Measurements from ENCODE around the gene SLC15A4. TPM values are rescaled to one million over a fixed set of nuclear protein-coding genes. Genes with fewer than 3 reads are reported as not detected.

SLC15A4 gene
- total RNA-seq, 1 experiment from 2014 or later = 21.6 TPM

- Mint-ChIP-seq H3K27ac (no peak overlapping the region), H3K9me3 (no peaks in the 10 kb centered on the region), H3K4me3 (no peak overlapping the region), H3K36me3 (ENCODE audit: insufficient read depth in 1 of 3, low read depth in 3 of 3) (peaks cover 27 to 51% (median 49%) of the 10 kb centered on the region in 3 experiments; a peak in 6 of 7 replicates), H3K27me3 (ENCODE audit: low read depth) (no peaks in the 10 kb centered on the region; the same call in 1 of the 2 replicates), H3K4me1 (peaks cover 2 to 3% of the 10 kb centered on the region in 2 experiments; a peak in 1 of 4 replicates)
- TF ChIP-seq, protein P1, sequence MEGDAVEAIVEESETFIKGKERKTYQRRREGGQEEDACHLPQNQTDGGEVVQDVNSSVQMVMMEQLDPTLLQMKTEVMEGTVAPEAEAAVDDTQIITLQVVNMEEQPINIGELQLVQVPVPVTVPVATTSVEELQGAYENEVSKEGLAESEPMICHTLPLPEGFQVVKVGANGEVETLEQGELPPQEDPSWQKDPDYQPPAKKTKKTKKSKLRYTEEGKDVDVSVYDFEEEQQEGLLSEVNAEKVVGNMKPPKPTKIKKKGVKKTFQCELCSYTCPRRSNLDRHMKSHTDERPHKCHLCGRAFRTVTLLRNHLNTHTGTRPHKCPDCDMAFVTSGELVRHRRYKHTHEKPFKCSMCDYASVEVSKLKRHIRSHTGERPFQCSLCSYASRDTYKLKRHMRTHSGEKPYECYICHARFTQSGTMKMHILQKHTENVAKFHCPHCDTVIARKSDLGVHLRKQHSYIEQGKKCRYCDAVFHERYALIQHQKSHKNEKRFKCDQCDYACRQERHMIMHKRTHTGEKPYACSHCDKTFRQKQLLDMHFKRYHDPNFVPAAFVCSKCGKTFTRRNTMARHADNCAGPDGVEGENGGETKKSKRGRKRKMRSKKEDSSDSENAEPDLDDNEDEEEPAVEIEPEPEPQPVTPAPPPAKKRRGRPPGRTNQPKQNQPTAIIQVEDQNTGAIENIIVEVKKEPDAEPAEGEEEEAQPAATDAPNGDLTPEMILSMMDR (conservative IDR thresholded peaks at IDR 0.05) = no peak
- Histone ChIP-seq H4K8ac (replicated peaks; ENCODE audit: insufficient read length, low read depth, low read length) (no peak overlapping the region), H3K14ac (ENCODE audit: insufficient read depth, low read length) (no peak overlapping the region), H4K5ac (ENCODE audit: insufficient read length, low read depth, low read length) (no peak overlapping the region), H2BK120ac (ENCODE audit: low read depth, low read length, poor library complexity, severe bottlenecking) (no peak overlapping the region), H4K20me1 (ENCODE audit: control insufficient read depth, insufficient read depth, insufficient read length) (no peaks in the 10 kb centered on the region), H3K23me2 (ENCODE audit: insufficient read length, low read depth, low read length, poor library complexity, severe bottlenecking) (no peaks in the 10 kb centered on the region), H3K79me1 (ENCODE audit: insufficient read depth, low read depth, low read length, poor library complexity, severe bottlenecking) (no peaks in the 10 kb centered on the region), H3T11ph (ENCODE audit: low read length) (no peak overlapping the region), H3K56ac (ENCODE audit: insufficient read length, low read depth, low read length) (no peak overlapping the region), H2AK5ac (ENCODE audit: insufficient read length, low read length) (no peak overlapping the region), H3K4me2 (ENCODE audit: insufficient read depth, insufficient read length, low read length) (no peak overlapping the region), H3K18ac (ENCODE audit: insufficient read length, low read depth, low read length) (no peak overlapping the region), H3K27ac (ENCODE audit: insufficient read length, low read depth, low read length) (no peak overlapping the region), H2BK12ac (ENCODE audit: insufficient read length, low read depth, low read length) (no peak overlapping the region), H2AFZ (ENCODE audit: low read length) (no peak overlapping the region), H3K4ac (ENCODE audit: low read depth, low read length) (no peak overlapping the region), H3K23ac (ENCODE audit: insufficient read length, low read depth, low read length) (no peak overlapping the region), H2BK15ac (ENCODE audit: low read depth, low read length) (no peak overlapping the region), H4K91ac (ENCODE audit: insufficient read length, low read depth, low read length) (no peak overlapping the region), H2BK5ac (ENCODE audit: insufficient read length, low read length) (no peak overlapping the region), H3K27me3 (ENCODE audit: insufficient read depth, low read length) (no peaks in the 10 kb centered on the region), H3K9me3 (ENCODE audit: control insufficient read depth, low read depth, low read length) (no peaks in the 10 kb centered on the region), H3K79me2 (ENCODE audit: insufficient read depth, low read length) (no peaks in the 10 kb centered on the region), H2BK20ac (ENCODE audit: low read depth, low read length, poor library complexity, severe bottlenecking) (no peak overlapping the region), H3K9ac (ENCODE audit: extremely low read depth, insufficient read length, low read length) (no peak overlapping the region), H3K4me1 (ENCODE audit: insufficient read depth, low read length) (no peaks in the 10 kb centered on the region)
- no peak for DNase-seq
- no CpG with 5 or more reads among the region's 15 CpGs for WGBS (ENCODE audit: extremely low coverage, insufficient read length, low lambda C conversion rate)
Observed at GRCh38 chr12:128790653-128791373, 32.9 kb downstream of the SLC15A4 start.
